HCT116 (cell line): Measurements from ENCODE around the gene APOC1. TPM values are rescaled to one million over a fixed set of nuclear protein-coding genes. Genes with fewer than 3 reads are reported as not detected.

Experiments
- ATAC-seq: fragments of 200-7000 bp; cut with Tn5 transposase; 2 replicates; pipeline ENCODE4 v1.9.1; 2020; ENCODE audit warnings: mild to moderate bottlenecking, moderate library complexity
- BruUV-seq: library from RNA; stranded (reverse); fragments of 400-500 nt; replicated peaks from 2 replicates; lab custom pipeline; 2021; lab: Mats Ljungman, UMichigan
- CTCF ChIA-PET: fragments of 300-600 bp; sonication (Branson Sonifier 250); formaldehyde crosslinking; loops from one replicate; lab custom pipeline; 2021; ENCODE audit warnings: antibody characterized with exemption; lab: Charles Lee
- POLR2A ChIA-PET: fragments of 300-600, 350-600 bp; sonication (Branson Sonifier 250); formaldehyde crosslinking; loops from one replicate; lab custom pipeline; 2021; ENCODE audit warnings: antibody characterized with exemption; lab: Charles Lee
- RAD21 ChIA-PET, 2 experiments: fragments of 300-600 bp; sonication (Branson Sonifier 250); formaldehyde crosslinking; loops; one replicate each; lab custom pipeline; 2023; ENCODE audit warnings: low total read pairs in 2 of 2; ENCODE audit not compliant: uncharacterized antibody in 2 of 2, unreplicated experiment in 2 of 2, low non-redundant PET in 1 of 2; lab: Charles Lee
- DNase-seq: peaks from one replicate; pipeline ENCODE4 v3.0.0-alpha.2; 2010; ENCODE audit warnings: low read depth, low spot score
- H2AFZ ChIP-seq: fragments of 200-600 bp; shearing (Covaris generic), sonication (generic); 2 replicates; pipeline ENCODE4 v1.6.1; 2017; ENCODE audit warnings: low read depth, mixed run types, mixed read lengths, antibody characterized with exemption, low read length; ENCODE audit not compliant: poor library complexity, severe bottlenecking
- H3K27ac ChIP-seq: 2 replicates; pipeline ENCODE4 v1.5.1; 2012; ENCODE audit warnings: low read depth, low read length
- H3K27me3 ChIP-seq: fragments of 200-600 bp; sonication (generic); 2 replicates; pipeline ENCODE4 v1.6.1; 2016; ENCODE audit warnings: mixed run types, low read length, mixed read lengths; ENCODE audit not compliant: insufficient read depth
- H3K36me3 ChIP-seq, 2 experiments: fragments of 200-500 bp in 1 of 2; fragments of 200-600 bp in 1 of 2; sonication (Bioruptor generic) in 1 of 2; sonication (generic) in 1 of 2; 2 replicates each; pipeline versions ENCODE4 v1.5.1 to v1.6.1; 2014 to 2016; ENCODE audit warnings: low read length in 2 of 2, inconsistent platforms in 1 of 2, mixed read lengths in 1 of 2, mixed run types in 1 of 2; ENCODE audit not compliant: insufficient read depth in 2 of 2, control insufficient read depth in 1 of 2
- H3K4me1 ChIP-seq, 2 experiments: fragments of 200-600 bp in 1 of 2; sonication (generic) in 1 of 2; 2 replicates each; pipeline versions ENCODE4 v1.5.1 to v1.6.1; 2012 to 2017; ENCODE audit warnings: low read length in 2 of 2, inconsistent platforms in 1 of 2, mild to moderate bottlenecking in 1 of 2, mixed read lengths in 1 of 2, mixed run types in 1 of 2, moderate library complexity in 1 of 2; ENCODE audit not compliant: insufficient read depth in 2 of 2, control insufficient read depth in 1 of 2
- H3K4me2 ChIP-seq: fragments of 200-600 bp; sonication (generic); 2 replicates; pipeline ENCODE4 v1.6.1; 2017; ENCODE audit warnings: mixed run types, low read length, mixed read lengths
- H3K4me3 ChIP-seq, 2 experiments: fragments of 200-600 bp in 1 of 2; sonication (generic) in 1 of 2; replicated peaks in 1 of 2; 2 replicates each; pipeline ENCODE4 v1.5.1; 2011 to 2016; ENCODE audit warnings: low read length in 2 of 2, control low read depth in 1 of 2, low read depth in 1 of 2, mild to moderate bottlenecking in 1 of 2, mixed read lengths in 1 of 2, mixed run types in 1 of 2
- H3K79me2 ChIP-seq: fragments of 200-600 bp; sonication (generic); 2 replicates; pipeline ENCODE4 v1.6.1; 2017; ENCODE audit warnings: mild to moderate bottlenecking, mixed run types, low read length, moderate library complexity, mixed read lengths; ENCODE audit not compliant: insufficient read depth
- H3K9ac ChIP-seq: fragments of 200-600 bp; sonication (generic); 2 replicates; pipeline ENCODE4 v1.6.1; 2016; ENCODE audit warnings: low read length, mixed read lengths
- H3K9me2 ChIP-seq: fragments of 200-600 bp; sonication (generic), shearing (Covaris generic); 2 replicates; pipeline ENCODE4 v1.6.1; 2017; ENCODE audit warnings: mixed run types, mild to moderate bottlenecking, moderate library complexity; ENCODE audit not compliant: insufficient read depth
- H3K9me3 ChIP-seq, 2 experiments: fragments of 200-500 bp in 1 of 2; fragments of 200-600 bp in 1 of 2; sonication (Bioruptor generic) in 1 of 2; sonication (generic) in 1 of 2; 2 replicates each; pipeline ENCODE4 v1.6.1; 2014 to 2017; ENCODE audit warnings: low read length in 2 of 2, mixed read lengths in 2 of 2, inconsistent platforms in 1 of 2, low read depth in 1 of 2, mild to moderate bottlenecking in 1 of 2, mixed run types in 1 of 2, moderate library complexity in 1 of 2; ENCODE audit not compliant: control insufficient read depth in 1 of 2, insufficient read depth in 1 of 2
- H4K20me1 ChIP-seq: fragments of 200-600 bp; sonication (generic), shearing (Covaris generic); 2 replicates; pipeline ENCODE4 v1.6.1; 2017; ENCODE audit warnings: mixed run types, mild to moderate bottlenecking, moderate library complexity; ENCODE audit not compliant: insufficient read depth
- CBX3 ChIP-seq: IDR thresholded peaks from 2 replicates; pipeline ENCODE4 v1.6.1; 2012; ENCODE audit warnings: low read depth
- EGR1 ChIP-seq: IDR thresholded peaks from 2 replicates; pipeline ENCODE4 v1.6.1; 2012; ENCODE audit warnings: low read depth
- EZH2 ChIP-seq: fragments of 200-600 bp; sonication (generic); IDR thresholded peaks from 2 replicates; pipeline ENCODE4 v1.6.1; 2017; ENCODE audit warnings: antibody characterized with exemption, mixed run types
- EZH2phosphoT487 ChIP-seq: fragments of 200-600 bp; IDR thresholded peaks from 2 replicates; pipeline ENCODE4 v1.6.1; 2018; ENCODE audit warnings: antibody characterized with exemption, borderline replicate concordance
- FOSL1 ChIP-seq: IDR thresholded peaks from 2 replicates; pipeline ENCODE4 v1.6.1; 2012; ENCODE audit warnings: low read depth
- POLR2A ChIP-seq: IDR thresholded peaks from 2 replicates; pipeline ENCODE4 v1.7.0; 2011; ENCODE audit warnings: borderline replicate concordance; ENCODE audit not compliant: insufficient read depth, insufficient read length; ENCODE audit errors: extremely low read depth
- POLR2AphosphoS5 ChIP-seq: IDR thresholded peaks from 2 replicates; pipeline ENCODE4 v1.6.1; 2011; ENCODE audit warnings: mild to moderate bottlenecking, low read depth, low read length, moderate library complexity
- RAD21 ChIP-seq: IDR thresholded peaks from 2 replicates; pipeline ENCODE4 v1.6.1; 2012; ENCODE audit warnings: low read depth, mild to moderate bottlenecking
- SP1 ChIP-seq: IDR thresholded peaks from 2 replicates; pipeline ENCODE4 v1.6.1; 2012; ENCODE audit warnings: low read depth
- SRF ChIP-seq: IDR thresholded peaks from 2 replicates; pipeline ENCODE4 v1.6.1; 2012; ENCODE audit warnings: low read depth
- TCF7L2 ChIP-seq: IDR thresholded peaks from 2 replicates; pipeline ENCODE4 v1.7.0; 2011; ENCODE audit warnings: borderline replicate concordance, inconsistent platforms; ENCODE audit not compliant: insufficient read depth, insufficient read length; ENCODE audit errors: extremely low read depth
- ZBTB33 ChIP-seq: IDR thresholded peaks from 2 replicates; pipeline ENCODE4 v1.6.1; 2011; ENCODE audit warnings: mild to moderate bottlenecking, low read length, moderate library complexity; ENCODE audit not compliant: insufficient replicate concordance; ENCODE audit errors: extremely low read depth
- ZFX ChIP-seq: fragments of 450-650 bp; IDR thresholded peaks from 2 replicates; pipeline ENCODE4 v1.6.1; 2017
- intact Hi-C: fragments of 100-400 bp; cut with micrococcal nuclease; formaldehyde crosslinking; loops from 2 replicates; pipeline ENCODE4 v1.10.0; 2022
- total RNA-seq: library from RNA; stranded (reverse); gene quantifications from one replicate; pipeline ENCODE4 v1.2.1, GENCODE V29; 2021; ENCODE audit not compliant: unreplicated experiment

The APOC1 gene
- total RNA-seq, 1 experiment from 2014 or later = 5.1 TPM

DNA sequence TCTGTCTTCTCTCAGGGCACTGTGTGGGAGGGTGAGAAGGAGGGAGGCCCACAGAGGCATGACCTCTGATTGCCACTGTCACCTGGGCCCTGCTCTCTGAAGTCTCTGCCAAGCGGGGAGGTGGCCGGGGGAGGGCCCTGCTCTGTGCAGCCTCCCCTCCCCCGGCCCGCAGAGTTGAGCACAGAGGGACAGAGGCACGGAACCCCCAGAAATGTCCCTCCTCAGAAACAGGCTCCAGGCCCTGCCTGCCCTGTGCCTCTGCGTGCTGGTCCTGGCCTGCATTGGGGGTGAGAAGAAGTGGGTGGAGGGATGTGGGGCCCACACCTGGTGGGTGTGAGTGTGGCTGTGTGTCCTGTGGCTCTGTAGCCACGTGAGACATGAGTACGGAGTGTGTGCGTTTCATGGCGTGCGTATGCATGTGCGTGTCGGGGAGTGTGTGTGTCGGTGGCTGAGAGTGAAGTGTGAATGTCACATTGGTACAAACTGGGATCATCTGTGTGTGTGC, 27.7 kb downstream of the APOC1 start, which contains the start of gene APOC4:
TSS of gene APOC4 (plus strand) at position 171 of the 505 bp plus-strand sequence. CDS start at position 212, 41 bp downstream.
- CTCF ChIA-PET = no interaction called here
- Histone ChIP-seq H2AFZ (no peak within 1 kb of the TSS), H3K9me3 (no peaks in the 10 kb centered on the region), H3K9me2 (no peaks in the 10 kb centered on the region), H3K4me3 (no peak within 1 kb of the TSS), H3K4me2 (no peak within 1 kb of the TSS), H3K4me1 (no peaks in the 10 kb centered on the region), H3K79me2 (no peaks in the 10 kb centered on the region), H3K9ac (no peak within 1 kb of the TSS), H3K27ac (no peak within 1 kb of the TSS), H4K20me1 (no peaks in the 10 kb centered on the region), H3K36me3 (no peaks in the 10 kb centered on the region), H3K27me3 (no peaks in the 10 kb centered on the region)
- ATAC-seq (no peak), DNase-seq (no peak)
- RAD21 ChIA-PET = no interaction called here
- no TSS peak for BruUV-seq
- no peak for TF ChIP-seq ZFX
- no peak for TF ChIP-seq SRF
- no peak for TF ChIP-seq RAD21
- no peak for TF ChIP-seq FOSL1
- TF ChIP-seq EZH2 = no peak
- no peak for TF ChIP-seq POLR2AphosphoS5
- no peak for TF ChIP-seq EGR1
- TF ChIP-seq POLR2A = no peak
- TF ChIP-seq TCF7L2 = no peak
- no peak for TF ChIP-seq CBX3
- TF ChIP-seq EZH2phosphoT487 = no peak
- no peak for TF ChIP-seq ZBTB33
- no peak for TF ChIP-seq SP1
- intact Hi-C loops = no loop called here
- POLR2A ChIA-PET = no interaction called here
